Cardiac fibroblast (primary cell): ENCODE results near the gene PAPPA.
A peak's percentile ranks its signal among the peaks of the same experiment; 100 is the strongest.

Source experiments
- DNase-seq, 2 donors: peaks; one replicate each; pipeline versions ENCODE4 v3.0.0 to v3.0.0-alpha.2; 2010; ENCODE audit warnings: low read depth in 2 of 2
- H3K4me3 ChIP-seq, 2 donors: replicated peaks in 1 of 2; 1 replicate in 1 of 2; 2 replicates in 1 of 2; pipeline ENCODE4 v1.5.1; 2011; ENCODE audit warnings: low read depth in 2 of 2, low read length in 2 of 2, mild to moderate bottlenecking in 2 of 2, moderate library complexity in 1 of 2
- TF ChIP-seq, protein P1 (sequence below): IDR thresholded peaks from one replicate; pipeline ENCODE4 v1.5.1; 2011; ENCODE audit warnings: low read depth, mild to moderate bottlenecking, low read length, inconsistent platforms

Gene PAPPA

GRCh38 chr9:116361547-116361946 is 208.0 kb downstream of the PAPPA start:
- DNase-seq: no peak
- TF ChIP-seq, protein P1, sequence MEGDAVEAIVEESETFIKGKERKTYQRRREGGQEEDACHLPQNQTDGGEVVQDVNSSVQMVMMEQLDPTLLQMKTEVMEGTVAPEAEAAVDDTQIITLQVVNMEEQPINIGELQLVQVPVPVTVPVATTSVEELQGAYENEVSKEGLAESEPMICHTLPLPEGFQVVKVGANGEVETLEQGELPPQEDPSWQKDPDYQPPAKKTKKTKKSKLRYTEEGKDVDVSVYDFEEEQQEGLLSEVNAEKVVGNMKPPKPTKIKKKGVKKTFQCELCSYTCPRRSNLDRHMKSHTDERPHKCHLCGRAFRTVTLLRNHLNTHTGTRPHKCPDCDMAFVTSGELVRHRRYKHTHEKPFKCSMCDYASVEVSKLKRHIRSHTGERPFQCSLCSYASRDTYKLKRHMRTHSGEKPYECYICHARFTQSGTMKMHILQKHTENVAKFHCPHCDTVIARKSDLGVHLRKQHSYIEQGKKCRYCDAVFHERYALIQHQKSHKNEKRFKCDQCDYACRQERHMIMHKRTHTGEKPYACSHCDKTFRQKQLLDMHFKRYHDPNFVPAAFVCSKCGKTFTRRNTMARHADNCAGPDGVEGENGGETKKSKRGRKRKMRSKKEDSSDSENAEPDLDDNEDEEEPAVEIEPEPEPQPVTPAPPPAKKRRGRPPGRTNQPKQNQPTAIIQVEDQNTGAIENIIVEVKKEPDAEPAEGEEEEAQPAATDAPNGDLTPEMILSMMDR: no peak
- H3K4me3 ChIP-seq: no peak overlapping the region

- TF ChIP-seq, protein P1: no peak
- H3K4me3 ChIP-seq: no peak overlapping the region
- DNase-seq: no peak
These were observed 208.9 kb downstream of the PAPPA start for GRCh38 chr9:116362493-116362892.

DNA sequence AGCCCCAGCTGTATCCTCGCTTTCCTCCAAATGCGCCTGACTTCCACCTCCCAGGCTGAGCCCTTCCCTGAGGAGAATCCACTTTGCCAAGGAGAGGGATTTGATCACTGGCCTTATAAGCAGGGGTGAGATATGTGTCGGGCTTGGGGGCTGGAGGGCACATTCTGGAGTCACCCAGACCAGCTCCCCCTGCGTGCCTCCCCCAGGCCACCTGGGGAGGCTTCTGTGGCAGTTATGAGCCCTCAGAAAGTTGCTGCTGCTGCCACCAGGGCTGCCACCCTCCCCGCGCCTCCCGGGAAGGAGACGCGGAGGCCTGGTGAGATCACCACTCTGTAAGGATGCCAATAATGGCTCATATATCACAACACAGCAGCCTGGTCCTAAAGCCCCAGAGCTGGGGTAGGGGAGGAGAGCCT is 211.5 kb downstream of the PAPPA start:
- no peak overlapping the region for H3K4me3 ChIP-seq
- DNase-seq: peak; percentile 72 to 85
- TF ChIP-seq, protein P1: peak; percentile 26

DNA sequence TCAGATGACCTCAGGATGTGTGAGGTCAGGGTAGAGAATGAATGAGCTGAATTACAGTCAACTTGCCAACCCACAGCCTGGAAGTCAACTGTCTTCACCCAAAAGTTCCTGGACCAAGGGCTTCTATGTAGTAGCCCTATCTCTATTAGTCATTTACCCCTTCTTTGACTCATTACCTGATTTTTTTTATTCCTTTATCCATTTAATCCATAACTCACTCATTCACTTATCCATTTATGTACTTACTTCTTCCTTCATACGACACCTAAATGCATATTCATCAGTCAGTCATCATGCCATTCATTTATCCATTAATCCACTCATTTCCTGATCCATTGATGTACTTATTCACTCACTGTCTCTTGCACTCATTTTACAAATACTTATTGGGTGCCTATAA is 212.7 kb downstream of the PAPPA start:
- DNase-seq: no peak
- TF ChIP-seq, protein P1: no peak
- H3K4me3 ChIP-seq: no peak overlapping the region

- TF ChIP-seq, protein P1: no peak
- H3K4me3 ChIP-seq: no peak overlapping the region
- no peak for DNase-seq
These were observed 215.1 kb downstream of the PAPPA start for GRCh38 chr9:116368680-116369079.

DNA sequence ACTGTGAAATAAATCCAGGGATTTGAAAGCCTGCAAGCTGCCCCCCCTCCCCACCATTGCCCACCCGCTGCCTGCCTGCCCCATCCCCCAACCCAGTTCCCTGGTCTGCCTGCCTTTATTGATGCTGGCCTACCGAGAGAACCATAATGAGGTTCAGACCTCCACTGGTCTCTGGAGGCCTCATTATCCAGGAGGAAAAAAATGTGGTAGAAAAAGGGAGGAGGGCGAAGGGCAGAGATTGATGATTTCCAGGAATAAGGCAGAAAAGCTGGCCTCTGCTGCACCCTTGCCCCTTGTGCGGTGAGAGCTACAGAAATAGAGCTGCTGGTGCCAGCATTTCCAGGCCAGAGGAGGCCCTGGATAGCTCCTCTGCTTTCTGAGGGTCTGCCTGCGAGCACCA is 216.1 kb downstream of the PAPPA start:
- no peak overlapping the region for H3K4me3 ChIP-seq
- no peak for DNase-seq
- TF ChIP-seq, protein P1: no peak

- TF ChIP-seq, protein P1: no peak
- H3K4me3 ChIP-seq: no peak overlapping the region
- no peak for DNase-seq
These were observed 217.0 kb downstream of the PAPPA start for GRCh38 chr9:116370556-116370955.
